GM19468 (cell line): ENCODE data around the gene TCF7L2.

ENCODE experiments used
- ATAC-seq: cut with Tn5 transposase; IDR thresholded peaks from one replicate; pipeline ENCODE4 v1.9.1; 2021; ENCODE audit warnings: mild to moderate bottlenecking, moderate library complexity, moderate number of reproducible peaks; ENCODE audit not compliant: unreplicated experiment; ENCODE audit errors: extremely low read depth

Gene TCF7L2

GRCh38 chr10:112990271-112990670 lies 40.2 kb downstream of the TCF7L2 start:
- no peak for ATAC-seq

GRCh38 chr10:112991888-112992491 lies 41.9 kb downstream of the TCF7L2 start:
- no peak for ATAC-seq

- ATAC-seq = no peak
These were observed 46.4 kb downstream of the TCF7L2 start for GRCh38 chr10:112996462-112996861.

- ATAC-seq = no peak
These were observed 49.1 kb downstream of the TCF7L2 start for GRCh38 chr10:112999102-112999501.

GRCh38 chr10:113000442-113000841 lies 50.4 kb downstream of the TCF7L2 start:
- no peak for ATAC-seq

- no peak for ATAC-seq
These were observed 51.0 kb downstream of the TCF7L2 start for GRCh38 chr10:113000876-113001598.

- ATAC-seq = no peak
These were observed 51.8 kb downstream of the TCF7L2 start for GRCh38 chr10:113001599-113002448.

- ATAC-seq = no peak
These were observed 52.4 kb downstream of the TCF7L2 start for GRCh38 chr10:113002449-113002777.

GRCh38 chr10:113003052-113003451 lies 53.0 kb downstream of the TCF7L2 start:
- ATAC-seq = no peak

GRCh38 chr10:113004069-113004618 lies 54.1 kb downstream of the TCF7L2 start:
- ATAC-seq = no peak

- ATAC-seq = no peak
These were observed 55.3 kb downstream of the TCF7L2 start for GRCh38 chr10:113005380-113005779.

- no peak for ATAC-seq
These were observed 56.8 kb downstream of the TCF7L2 start for GRCh38 chr10:113006656-113007342.

GRCh38 chr10:113007343-113007771 lies 57.3 kb downstream of the TCF7L2 start:
- no peak for ATAC-seq

GRCh38 chr10:113007821-113008220 lies 57.8 kb downstream of the TCF7L2 start:
- no peak for ATAC-seq

- no peak for ATAC-seq
These were observed 61.7 kb downstream of the TCF7L2 start for GRCh38 chr10:113011592-113012374.

GRCh38 chr10:113015201-113015600 lies 65.2 kb downstream of the TCF7L2 start:
- ATAC-seq = no peak

- no peak for ATAC-seq
These were observed 67.3 kb downstream of the TCF7L2 start for GRCh38 chr10:113017376-113017775.

GRCh38 chr10:113018034-113018433 lies 68.0 kb downstream of the TCF7L2 start:
- ATAC-seq = no peak

- no peak for ATAC-seq
These were observed 69.0 kb downstream of the TCF7L2 start for GRCh38 chr10:113019096-113019495.
